ENCODE data around the gene PRKAG2. TPM values are rescaled to one million over a fixed set of nuclear protein-coding genes. Genes with fewer than 3 reads are reported as not detected.

PRKAG2 gene
- total RNA-seq, 1 experiment from 2014 or later: 28.2 TPM

- Histone ChIP-seq H3K9me3 (replicated peaks) (no peaks in the 10 kb centered on the region; the same call in 1 of the 2 replicates), H3K4me3 (no peak overlapping the region), H3K4me1 (replicated peaks) (peaks cover 29% of the 10 kb centered on the region), H3K27me3 (replicated peaks) (no peaks in the 10 kb centered on the region), H3K36me3 (peaks cover 11% of the 10 kb centered on the region), H3K27ac (peak overlapping the region; percentile 24; the same call in 1 of the 2 replicates)
- DNase-seq (ENCODE audit: low read depth in 1 of 2, low spot score in 2 of 2): peak; percentile 66 to 73
These were observed 171.2 kb downstream of the PRKAG2 start for GRCh38 chr7:151705636-151706276.

- Histone ChIP-seq H3K27me3 (replicated peaks) (no peaks in the 10 kb centered on the region), H3K9me3 (replicated peaks) (no peaks in the 10 kb centered on the region; the same call in 1 of the 2 replicates), H3K36me3 (peaks cover 12% of the 10 kb centered on the region), H3K4me3 (no peak overlapping the region), H3K27ac (no peak overlapping the region), H3K4me1 (replicated peaks) (peaks cover 35% of the 10 kb centered on the region)
- no peak for DNase-seq (ENCODE audit: low read depth in 1 of 2, low spot score in 2 of 2)
These were observed 171.8 kb downstream of the PRKAG2 start for GRCh38 chr7:151704960-151705635.

GRCh38 chr7:151704299-151704959 lies 172.5 kb downstream of the PRKAG2 start:
- H3K36me3 ChIP-seq: peaks cover 12% of the 10 kb centered on the region
- peaks cover 41% of the 10 kb centered on the region for H3K4me1 ChIP-seq (replicated peaks)
- no peaks in the 10 kb centered on the region for H3K27me3 ChIP-seq (replicated peaks)
- H3K4me3 ChIP-seq: no peak overlapping the region
- H3K9me3 ChIP-seq (replicated peaks): no peaks in the 10 kb centered on the region; the same call in 1 of the 2 replicates
- H3K27ac ChIP-seq: no peak overlapping the region
- no peak for DNase-seq (ENCODE audit: low read depth in 1 of 2, low spot score in 2 of 2)

- Histone ChIP-seq H3K4me3 (no peak overlapping the region), H3K4me1 (replicated peaks) (peaks cover 55% of the 10 kb centered on the region), H3K27me3 (replicated peaks) (no peaks in the 10 kb centered on the region), H3K36me3 (peaks cover 4% of the 10 kb centered on the region; the same call in 1 of the 2 replicates), H3K9me3 (replicated peaks) (no peaks in the 10 kb centered on the region), H3K27ac (no peak overlapping the region)
- DNase-seq (ENCODE audit: low read depth in 1 of 2, low spot score in 2 of 2): no peak
These were observed 174.0 kb downstream of the PRKAG2 start for GRCh38 chr7:151702961-151703360.

- Histone ChIP-seq H3K27ac (peak overlapping the region; percentile 75), H3K36me3 (peaks cover 5% of the 10 kb centered on the region; the same call in 1 of the 2 replicates), H3K4me1 (replicated peaks) (peaks cover 50% of the 10 kb centered on the region), H3K27me3 (replicated peaks) (no peaks in the 10 kb centered on the region), H3K4me3 (no peak overlapping the region), H3K9me3 (replicated peaks) (no peaks in the 10 kb centered on the region)
- DNase-seq (ENCODE audit: low read depth in 1 of 2, low spot score in 2 of 2): peak; percentile 31 to 64
These were observed 176.2 kb downstream of the PRKAG2 start for GRCh38 chr7:151700586-151701165.

- DNase-seq (ENCODE audit: low read depth in 1 of 2, low spot score in 2 of 2): no peak
These were observed 177.0 kb downstream of the PRKAG2 start for GRCh38 chr7:151699928-151700319.

GRCh38 chr7:151699147-151699927 lies 177.6 kb downstream of the PRKAG2 start:
- H3K4me3 ChIP-seq: no peak overlapping the region
- H3K27me3 ChIP-seq (replicated peaks): no peaks in the 10 kb centered on the region
- H3K36me3 ChIP-seq: peaks cover 5% of the 10 kb centered on the region; the same call in 1 of the 2 replicates
- H3K4me1 ChIP-seq (replicated peaks): peaks cover 55% of the 10 kb centered on the region
- peak; percentile 96 to 98 for DNase-seq (ENCODE audit: low read depth in 1 of 2, low spot score in 2 of 2)
- H3K27ac ChIP-seq: peak overlapping the region; percentile 75
- H3K9me3 ChIP-seq (replicated peaks): no peaks in the 10 kb centered on the region

More at GRCh38 chr7:151699928-151700319, 177.0 kb downstream of the PRKAG2 start:
- Histone ChIP-seq H3K36me3 (peaks cover 5% of the 10 kb centered on the region; the same call in 1 of the 2 replicates), H3K4me1 (replicated peaks) (peaks cover 50% of the 10 kb centered on the region), H3K27me3 (replicated peaks) (no peaks in the 10 kb centered on the region), H3K9me3 (replicated peaks) (no peaks in the 10 kb centered on the region), H3K4me3 (no peak overlapping the region), H3K27ac (peak overlapping the region; percentile 75)

GRCh38 chr7:151697942-151698341 lies 179.0 kb downstream of the PRKAG2 start:
- Histone ChIP-seq H3K4me3 (no peak overlapping the region), H3K9me3 (replicated peaks) (no peaks in the 10 kb centered on the region), H3K27me3 (replicated peaks) (no peaks in the 10 kb centered on the region), H3K27ac (peak overlapping the region; percentile 55), H3K4me1 (replicated peaks) (peaks cover 66% of the 10 kb centered on the region), H3K36me3 (peaks cover 5% of the 10 kb centered on the region; the same call in 1 of the 2 replicates)
- DNase-seq (ENCODE audit: low read depth in 1 of 2, low spot score in 2 of 2): no peak

- Histone ChIP-seq H3K4me1 (replicated peaks) (peaks cover 66% of the 10 kb centered on the region), H3K27me3 (replicated peaks) (no peaks in the 10 kb centered on the region), H3K27ac (no peak overlapping the region), H3K36me3 (peaks cover 5% of the 10 kb centered on the region; the same call in 1 of the 2 replicates), H3K4me3 (no peak overlapping the region), H3K9me3 (replicated peaks) (no peaks in the 10 kb centered on the region)
- no peak for DNase-seq (ENCODE audit: low read depth in 1 of 2, low spot score in 2 of 2)
These were observed 179.4 kb downstream of the PRKAG2 start for GRCh38 chr7:151697515-151697895.

- no peak overlapping the region for H3K27ac ChIP-seq
- peaks cover 5% of the 10 kb centered on the region; the same call in 1 of the 2 replicates for H3K36me3 ChIP-seq
- no peaks in the 10 kb centered on the region for H3K27me3 ChIP-seq (replicated peaks)
- DNase-seq (ENCODE audit: low read depth in 1 of 2, low spot score in 2 of 2): no peak
- H3K9me3 ChIP-seq (replicated peaks): no peaks in the 10 kb centered on the region
- H3K4me3 ChIP-seq: no peak overlapping the region
- peaks cover 66% of the 10 kb centered on the region for H3K4me1 ChIP-seq (replicated peaks)
These were observed 180.0 kb downstream of the PRKAG2 start for GRCh38 chr7:151696721-151697514.

- no peak for DNase-seq (ENCODE audit: low read depth in 1 of 2, low spot score in 2 of 2)
These were observed 180.9 kb downstream of the PRKAG2 start for GRCh38 chr7:151695951-151696541.

More at GRCh38 chr7:151695951-151696541, 180.9 kb downstream of the PRKAG2 start:
- H3K4me1 ChIP-seq (replicated peaks): peaks cover 63% of the 10 kb centered on the region
- H3K9me3 ChIP-seq (replicated peaks): no peaks in the 10 kb centered on the region
- H3K27me3 ChIP-seq (replicated peaks): no peaks in the 10 kb centered on the region
- peaks cover 5% of the 10 kb centered on the region; the same call in 1 of the 2 replicates for H3K36me3 ChIP-seq
- no peak overlapping the region for H3K27ac ChIP-seq
- no peak overlapping the region for H3K4me3 ChIP-seq
